Daoy (cell line): ENCODE data around the gene TLR5. TPM values are rescaled to one million over a fixed set of nuclear protein-coding genes. Genes with fewer than 3 reads are reported as not detected.
A peak's percentile ranks its signal among the peaks of the same experiment; 100 is the strongest.

ENCODE experiments used
- DNase-seq: peaks from one replicate; pipeline ENCODE4 v3.0.0-alpha.2; 2015; ENCODE audit warnings: low read depth
- total RNA-seq: library from RNA; depleted of rRNA; stranded (reverse); fragments of >200 nt; shearing (Covaris generic); gene quantifications from 2 replicates; pipeline ENCODE4 v1.2.3, GENCODE V29; 2014

The TLR5 gene
- total RNA-seq, 1 experiment from 2014 or later = 1.1 TPM

DNA sequence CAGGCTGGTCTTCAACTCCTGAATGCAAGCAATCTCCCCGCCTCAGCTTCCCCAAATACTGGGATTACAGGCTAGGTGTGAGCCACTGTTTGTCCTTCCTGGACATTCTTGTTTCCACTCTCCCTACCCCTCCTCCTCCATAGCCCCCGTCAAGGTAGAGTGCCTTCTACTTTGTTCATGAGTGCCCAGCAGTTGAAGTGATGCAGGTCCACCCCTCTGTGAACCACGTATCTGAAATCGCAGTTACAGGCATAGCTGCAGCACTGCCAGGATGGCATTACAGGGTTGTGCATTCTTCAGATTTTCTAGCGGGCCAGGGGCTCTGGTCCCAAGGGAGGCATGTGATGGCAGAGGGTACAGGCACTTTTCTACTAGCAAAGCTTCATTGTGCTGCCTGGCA is 7.4 kb upstream of the TLR5 start:
- no peak for DNase-seq

DNA sequence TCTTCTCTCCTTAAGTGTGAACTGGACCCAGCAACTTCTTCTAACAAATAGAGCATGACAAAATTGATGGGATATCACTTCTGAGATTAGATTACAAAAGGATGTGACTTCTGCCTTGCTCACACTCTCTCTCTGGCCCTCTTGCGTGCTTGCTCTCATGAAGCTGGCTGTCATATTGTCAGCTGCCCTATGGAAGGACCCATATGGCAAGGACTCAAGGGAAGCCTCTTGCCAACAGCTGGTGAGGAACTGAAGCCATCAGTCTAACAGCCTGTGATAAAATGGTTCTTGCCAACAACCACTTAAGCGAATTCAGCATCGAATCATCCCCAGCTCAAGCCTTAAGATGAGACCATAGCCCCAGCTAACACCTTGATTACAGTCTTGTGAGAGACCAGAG is 4.8 kb upstream of the TLR5 start:
- DNase-seq = no peak

DNA sequence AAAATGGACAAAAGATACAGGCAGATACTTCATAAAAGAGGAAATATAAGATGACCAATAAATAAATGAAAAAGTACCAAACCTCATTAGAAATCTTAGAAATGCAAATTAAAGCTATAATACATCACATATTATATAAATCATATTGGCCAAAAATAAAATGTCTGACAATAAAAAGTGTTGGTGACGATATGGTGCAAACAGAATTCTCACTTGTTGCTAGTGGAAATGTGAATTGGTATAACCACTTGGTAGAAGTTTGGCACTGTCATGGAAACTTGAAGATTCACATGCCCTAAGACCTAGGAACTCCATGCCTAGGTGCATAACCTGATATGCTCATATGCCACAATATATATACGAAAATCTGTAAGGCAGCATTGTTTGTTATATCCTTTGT is 4.4 kb upstream of the TLR5 start:
- no peak for DNase-seq

DNA sequence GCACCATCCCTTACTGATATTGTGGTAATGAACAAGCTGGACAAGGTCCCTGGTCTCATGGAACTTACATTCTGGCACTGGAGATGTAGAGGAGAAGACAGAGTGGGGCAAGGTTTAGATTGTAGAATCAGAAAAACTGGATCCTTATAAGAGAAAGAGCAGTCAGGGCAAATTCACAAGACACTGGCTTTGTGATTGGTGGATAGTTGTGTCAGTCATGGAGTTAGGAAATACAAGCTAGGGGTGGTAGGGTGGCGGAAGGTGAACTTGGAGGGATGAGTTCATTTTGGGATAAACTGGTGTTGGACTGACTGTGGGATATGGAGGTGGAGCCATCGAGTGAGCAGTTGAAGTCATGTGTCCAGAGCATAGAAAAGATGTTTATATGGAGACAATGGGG is 3.7 kb upstream of the TLR5 start:
- no peak for DNase-seq

DNA sequence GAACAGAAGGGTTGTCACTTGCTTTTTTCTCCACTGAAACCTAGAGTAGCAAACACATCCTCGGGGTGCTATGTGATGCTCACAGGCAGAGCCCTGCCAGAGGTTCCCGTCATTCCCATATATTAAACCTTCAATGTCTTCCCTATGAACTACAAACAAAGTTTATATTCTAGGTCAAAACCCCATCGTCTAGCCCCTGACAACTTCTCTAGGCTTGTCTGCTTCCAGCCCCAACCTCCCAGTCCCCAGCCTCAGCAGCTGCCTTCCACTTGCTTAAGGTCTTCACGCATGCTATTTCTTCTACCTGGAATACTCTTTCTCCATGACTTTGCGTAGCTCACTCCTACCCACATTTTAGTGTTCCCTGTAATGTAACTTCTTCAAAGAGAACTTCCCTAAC is 1.9 kb upstream of the TLR5 start:
- no peak for DNase-seq

DNA sequence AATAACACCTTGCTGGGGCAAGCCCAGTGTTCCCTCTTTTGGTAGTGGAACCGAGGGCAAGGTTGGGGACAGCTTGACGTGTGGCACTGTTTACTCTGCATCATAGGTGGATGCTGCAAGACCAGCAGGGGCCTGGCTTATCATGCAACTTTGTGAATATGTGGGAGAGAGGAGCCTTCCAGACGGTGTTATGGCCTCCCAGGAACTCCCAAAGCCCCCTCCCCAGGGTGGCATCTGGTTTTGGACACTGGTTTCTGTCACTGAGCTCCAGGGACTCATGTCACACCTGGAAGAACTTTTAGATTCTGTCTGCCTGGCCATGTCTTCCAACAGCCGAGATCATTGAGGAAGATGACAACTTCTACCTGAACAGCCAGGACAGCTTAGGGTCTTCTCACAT is 1.4 kb upstream of the TLR5 start:
- DNase-seq = no peak

DNA sequence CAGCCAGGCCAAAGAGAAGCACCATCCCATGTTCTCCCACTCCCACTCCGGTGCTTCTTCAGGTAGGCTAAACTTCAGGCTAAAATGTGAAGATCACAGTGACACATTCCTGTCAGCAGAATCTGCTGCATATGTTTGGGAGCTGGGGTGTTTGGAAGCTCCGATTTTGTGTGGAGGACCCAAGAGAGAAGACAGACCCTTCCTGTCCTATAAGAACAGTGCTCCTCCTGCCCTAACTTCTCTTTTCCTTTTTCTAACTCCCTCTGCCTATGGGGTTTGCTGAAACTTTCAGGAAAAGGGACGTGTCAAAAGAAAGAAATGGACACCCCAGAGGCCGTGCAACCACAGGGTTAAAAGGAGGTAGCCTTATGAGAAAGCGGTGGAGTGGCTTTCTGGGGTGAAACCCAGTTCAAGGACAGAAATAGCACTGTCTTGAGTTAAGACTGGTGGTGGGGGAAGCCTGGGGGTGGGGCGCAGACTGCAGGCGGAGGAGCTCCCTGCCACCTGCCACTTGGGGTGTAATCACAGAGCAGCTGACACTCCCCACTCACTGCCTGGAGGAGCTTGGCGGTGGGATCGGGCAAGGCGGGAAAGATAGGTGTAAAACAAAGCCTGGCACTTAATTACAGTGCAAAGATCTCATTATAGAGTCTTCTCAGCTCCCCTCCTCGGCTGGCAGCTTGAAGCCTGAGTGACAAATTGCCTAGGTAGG is 645 bp upstream of the TLR5 start:
- no peak for DNase-seq

DNA sequence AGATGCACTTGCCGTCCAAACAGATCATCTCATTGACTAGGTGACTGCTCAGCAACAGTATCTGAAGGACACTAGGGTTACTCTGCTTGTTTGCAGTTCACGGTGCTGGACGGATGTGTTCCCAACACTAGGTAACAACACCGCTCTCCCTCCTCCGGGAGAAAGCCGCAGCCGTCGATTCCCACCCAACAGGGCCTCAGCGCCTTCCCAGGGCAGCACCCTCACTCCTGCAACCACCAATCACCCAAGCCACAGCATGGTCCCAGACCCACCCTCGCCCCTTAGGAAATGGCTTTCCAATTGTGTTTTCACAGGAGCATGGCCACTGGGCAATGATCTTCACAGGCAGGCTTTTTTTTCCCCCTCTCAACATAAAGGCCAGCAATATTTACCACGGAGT is 779 bp downstream of the TLR5 start:
- no peak for DNase-seq

DNA sequence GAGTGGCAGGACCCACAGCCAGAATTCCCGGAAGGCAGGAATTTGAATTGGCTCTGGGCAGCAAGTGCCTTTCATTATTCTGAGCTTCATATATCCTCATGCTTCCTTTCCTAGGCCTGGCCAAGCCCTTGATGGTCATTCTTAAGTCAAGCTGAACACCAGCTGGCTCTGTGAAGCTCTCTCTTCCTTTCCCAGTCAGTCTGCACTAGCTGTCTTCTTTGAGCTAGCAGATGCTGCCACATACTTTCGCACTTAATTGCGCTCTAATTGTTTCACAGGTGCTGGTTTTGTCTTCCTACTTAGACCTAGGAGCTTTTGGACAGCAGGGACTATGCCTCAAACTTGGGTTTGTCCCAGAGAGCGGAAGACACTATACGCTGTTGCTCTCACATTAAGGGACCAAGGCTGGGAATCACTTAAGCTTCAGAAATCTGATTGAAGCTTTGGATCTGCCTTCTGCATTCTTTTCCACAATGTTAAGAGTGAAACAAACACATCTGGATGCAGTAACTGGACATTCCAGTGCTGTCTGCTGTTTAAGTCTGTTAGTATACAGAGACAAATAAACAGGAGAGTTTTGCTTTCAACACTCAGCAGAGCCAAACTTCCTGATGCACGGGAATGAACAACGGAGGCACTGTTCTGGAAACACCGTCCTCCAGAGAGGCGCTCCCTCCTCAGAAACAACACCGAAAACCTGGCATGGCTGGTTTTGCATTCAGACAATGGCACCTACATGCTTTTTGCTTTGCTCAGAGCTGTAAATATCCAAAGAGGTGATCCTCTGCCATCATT is 2.2 kb downstream of the TLR5 start:
- DNase-seq = no peak

DNA sequence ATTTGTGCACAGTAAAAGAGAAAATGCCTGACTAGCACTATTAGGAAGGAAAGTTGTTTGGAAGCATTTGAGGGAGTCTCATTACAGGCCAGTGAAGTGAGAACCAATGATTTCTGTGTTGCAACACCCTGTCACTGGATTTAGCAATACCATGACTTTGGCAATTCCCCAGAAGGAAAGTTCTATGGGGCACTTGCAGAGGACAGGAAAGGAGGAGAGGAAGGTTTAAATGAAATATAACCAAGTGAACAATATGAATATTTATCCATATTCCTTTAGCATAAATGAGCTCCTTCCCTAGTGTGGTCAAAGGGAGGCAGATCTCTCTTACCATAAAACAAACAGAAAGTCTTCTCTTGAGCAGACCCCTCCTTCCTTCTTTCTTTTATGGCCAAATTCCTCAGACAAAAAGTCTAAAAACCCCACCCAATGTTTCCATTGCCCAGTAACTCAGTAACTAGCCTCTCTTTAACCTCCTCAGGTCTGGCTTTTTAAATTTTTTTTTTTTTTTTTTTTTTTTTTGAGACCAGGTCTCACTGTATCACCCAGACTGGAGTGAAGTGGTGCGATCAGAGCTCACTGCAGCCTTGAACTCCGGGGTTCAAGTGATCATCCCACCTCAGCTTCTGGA is 5.5 kb downstream of the TLR5 start:
- no peak for DNase-seq

DNA sequence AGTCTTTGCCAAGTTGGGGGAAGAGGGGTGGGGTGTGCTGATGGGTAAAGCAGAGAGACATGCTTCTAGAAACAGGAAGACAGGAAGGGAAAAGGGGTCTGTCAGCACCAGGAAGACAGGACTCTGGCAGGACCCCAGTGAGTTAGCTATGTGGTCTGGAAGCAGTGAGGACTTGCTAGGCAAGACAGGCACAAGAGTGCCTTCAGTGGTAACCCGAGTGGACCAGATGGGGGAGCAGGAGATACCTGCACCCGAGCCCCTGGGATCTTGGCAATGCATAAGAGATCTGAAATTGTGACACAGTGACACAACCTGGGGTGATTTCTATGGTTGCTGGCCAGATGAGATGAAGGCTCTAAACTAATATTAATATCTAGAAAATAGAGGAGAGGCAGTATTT is 7.0 kb downstream of the TLR5 start:
- DNase-seq = no peak

DNA sequence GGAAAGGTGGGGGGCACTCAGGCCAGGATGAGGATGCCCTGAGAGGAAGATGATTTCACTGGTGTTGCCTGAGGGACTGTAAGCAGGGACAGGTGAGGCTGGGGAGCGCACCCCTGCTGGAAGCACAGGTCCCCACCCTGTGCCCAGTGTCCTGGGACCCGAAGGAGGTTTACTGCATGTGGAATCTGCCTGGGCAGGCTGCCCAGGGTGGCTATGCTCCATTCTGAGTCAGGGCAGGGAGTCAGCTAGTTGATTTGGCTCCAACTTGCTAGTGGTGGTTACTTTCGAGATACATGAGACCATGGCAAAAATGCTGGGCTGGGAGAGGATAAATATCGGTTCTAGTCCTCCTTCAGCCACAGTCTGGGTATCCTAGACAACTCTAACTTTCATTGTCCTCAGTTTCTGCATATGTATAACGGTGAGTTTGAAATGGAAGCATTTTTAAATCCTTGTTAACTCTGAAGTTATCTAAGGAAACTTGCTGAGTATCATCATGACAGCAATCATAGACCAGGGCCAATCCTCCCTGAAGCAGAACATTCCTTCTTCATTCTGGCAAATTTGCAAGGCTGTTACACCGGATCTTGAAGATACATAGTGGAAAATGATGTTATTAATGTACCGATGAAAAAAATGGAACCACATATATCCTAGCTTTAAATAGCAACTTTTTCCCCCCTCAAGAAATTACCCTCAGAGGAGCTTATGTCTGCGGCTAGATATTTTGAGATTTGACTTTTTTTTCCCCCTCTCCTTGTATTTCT is 7.7 kb downstream of the TLR5 start:
- DNase-seq = peak; percentile 89

DNA sequence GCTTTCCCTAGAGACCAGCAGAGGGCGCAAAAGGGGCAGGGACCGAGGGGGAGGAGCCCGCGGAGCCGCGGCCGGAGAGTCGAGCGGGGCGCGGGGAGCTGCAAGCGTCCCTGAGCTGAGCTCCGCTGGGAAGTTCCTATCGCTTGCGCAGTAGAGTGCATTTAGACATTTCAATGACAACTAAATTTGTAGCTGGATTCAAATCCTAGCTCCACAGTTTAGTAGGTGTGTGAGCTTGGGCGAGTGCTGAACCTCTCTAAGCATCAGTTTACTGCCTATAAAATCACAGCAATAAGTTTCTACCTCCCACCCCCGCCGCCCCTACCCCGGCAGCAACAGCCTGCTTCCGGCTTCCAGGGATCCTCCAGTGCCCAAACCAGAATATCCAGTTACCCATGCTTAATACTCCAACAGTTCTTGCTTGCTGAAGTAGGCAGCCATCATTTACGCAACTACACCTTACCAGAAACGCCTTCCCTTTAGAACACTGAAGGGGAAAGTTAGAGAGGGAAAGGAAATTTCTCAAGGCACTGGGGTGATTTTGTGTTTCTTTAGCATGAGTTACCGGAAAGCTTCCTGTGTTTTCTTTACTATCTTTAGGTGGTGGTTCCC is 9.1 kb downstream of the TLR5 start:
- DNase-seq = peak; percentile 92

DNA sequence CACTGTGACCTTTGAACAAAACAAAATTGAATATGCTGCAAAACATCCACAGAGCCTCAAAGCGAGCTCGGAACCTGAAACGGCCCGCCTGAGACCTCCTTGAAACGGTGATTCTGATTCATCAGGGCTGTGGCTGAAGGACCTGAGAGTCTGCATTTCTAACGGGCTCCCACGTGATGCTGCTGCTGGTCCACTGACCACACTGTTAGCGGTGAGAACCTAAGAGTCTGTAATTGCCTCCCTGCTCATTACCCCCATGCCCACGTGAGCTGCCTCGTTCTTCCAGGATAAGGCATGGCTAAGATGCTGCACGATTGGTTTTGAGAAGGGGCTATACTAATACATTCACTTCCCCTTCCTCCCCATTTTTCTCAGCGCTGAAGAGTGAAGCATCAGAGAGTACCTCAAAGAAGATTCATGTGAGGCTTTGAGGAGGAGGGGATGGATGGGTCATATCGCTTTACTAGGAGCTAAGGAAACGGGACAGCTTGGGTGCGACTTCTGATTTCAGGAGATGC is 9.7 kb downstream of the TLR5 start:
- DNase-seq = no peak

DNA sequence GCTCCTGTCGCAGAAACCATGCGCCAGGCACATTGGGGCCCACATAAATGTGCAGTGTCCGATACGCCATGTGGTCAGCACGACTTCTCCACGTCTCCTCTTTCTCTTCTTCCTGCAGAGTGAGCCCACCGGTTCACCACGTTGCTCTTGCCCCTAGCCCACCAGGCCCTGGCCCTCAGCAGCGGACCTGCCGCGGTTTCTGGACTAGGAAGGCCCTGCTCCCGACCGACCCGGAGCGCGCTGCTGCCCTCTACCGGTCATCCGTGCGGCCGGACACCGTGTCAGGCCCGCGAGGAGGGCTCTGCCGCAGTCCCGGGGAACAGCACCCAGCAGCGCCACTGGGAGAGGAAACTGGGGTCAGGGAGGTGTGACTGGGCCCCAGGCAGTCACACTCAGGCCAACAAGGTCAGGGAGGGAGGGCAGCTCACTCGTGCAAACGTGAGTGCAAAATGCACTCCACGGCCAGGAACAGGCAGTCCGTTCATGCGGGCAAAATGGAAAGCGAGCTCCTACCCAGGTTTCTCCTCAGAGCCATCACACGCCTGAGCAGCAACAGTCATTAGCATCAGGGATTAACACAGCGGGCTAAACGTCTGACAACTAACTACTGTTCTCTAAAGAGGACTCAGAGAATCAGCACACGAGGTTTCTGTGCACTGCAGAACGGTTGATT is 13.7 kb downstream of the TLR5 start:
- peak; percentile 70 for DNase-seq

DNA sequence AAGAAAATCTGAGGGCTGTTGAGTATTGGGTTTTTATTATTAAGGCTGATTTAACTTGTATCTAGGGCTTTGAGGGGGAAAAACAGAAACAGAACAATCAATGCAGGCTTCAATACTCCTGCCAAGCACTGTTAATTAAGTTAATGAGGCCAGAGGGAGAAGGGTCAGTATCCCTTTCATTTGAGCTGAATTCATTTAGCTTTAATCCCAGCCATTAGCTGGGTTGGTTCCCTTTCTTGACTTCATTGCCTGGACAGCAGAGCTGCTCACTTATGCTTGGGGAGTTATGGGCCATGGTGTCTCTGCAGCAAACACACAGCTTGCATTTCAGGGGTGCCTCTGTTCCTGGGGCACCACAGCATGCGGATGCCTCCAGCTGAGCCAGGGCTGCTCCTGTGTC is 16.3 kb downstream of the TLR5 start:
- no peak for DNase-seq

DNA sequence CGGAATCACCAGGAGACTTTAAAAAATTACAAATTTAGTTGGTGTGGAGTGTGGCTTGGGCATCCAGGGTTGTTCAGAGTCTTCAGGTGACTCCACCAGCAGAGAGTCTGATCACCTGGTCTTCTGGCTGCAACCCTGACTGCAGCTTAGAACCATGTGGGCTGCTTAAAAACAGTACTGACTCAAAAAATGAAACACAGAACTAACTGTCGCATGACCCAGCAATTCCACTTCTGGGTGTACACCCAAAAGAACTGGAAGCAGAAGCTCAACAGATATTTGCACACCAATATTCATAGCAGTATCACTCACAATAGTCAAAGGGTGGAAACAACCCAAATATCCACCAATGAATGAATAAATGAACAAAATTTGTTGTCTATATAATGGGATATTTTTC is 17.3 kb downstream of the TLR5 start:
- DNase-seq = no peak

DNA sequence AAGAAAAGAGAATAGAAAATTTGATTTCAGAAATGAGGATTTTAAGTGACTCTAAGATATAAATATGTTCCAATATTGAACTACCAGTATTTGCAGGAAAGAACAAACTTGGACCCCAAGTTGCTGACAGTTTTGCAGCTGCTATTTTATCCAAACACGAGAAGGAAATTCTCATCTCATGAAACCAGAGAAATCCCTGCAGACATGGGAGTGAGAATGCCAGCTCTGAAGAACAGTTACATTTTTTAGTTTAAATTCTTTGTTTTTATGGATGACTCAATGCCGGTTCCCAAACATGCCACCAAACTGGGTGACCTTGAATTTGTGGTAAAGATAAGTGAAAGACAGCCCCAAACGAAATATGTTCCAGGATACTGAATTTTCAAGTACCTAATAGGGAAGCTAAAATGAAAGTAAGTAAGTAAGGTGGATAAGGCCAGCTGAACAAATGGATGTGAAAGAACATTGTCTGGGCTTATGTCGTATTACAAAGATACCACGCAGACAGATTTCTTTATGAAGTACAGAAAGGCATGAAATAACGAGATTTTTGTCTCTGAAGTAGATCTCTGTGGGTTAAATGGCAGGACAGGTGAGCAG is 19.9 kb downstream of the TLR5 start:
- DNase-seq = no peak

DNA sequence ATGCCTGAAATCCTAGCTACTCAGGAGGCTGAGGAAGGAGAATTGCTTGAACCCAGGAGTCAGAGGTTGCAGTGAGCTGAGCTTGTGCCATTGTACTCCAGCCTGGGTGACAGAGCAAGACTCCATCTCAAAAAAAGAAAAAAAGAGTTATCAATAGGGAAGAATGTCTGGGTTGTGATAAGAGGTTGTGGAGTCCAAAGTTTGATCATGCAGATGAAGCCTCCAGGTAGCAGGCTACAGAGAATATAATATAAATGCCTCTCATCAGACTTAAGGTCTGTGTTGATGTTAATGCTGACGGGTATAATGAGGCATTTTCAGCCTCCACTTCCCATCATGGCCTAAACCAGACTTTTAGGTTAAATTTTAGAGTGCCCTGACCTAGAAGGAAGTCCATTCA is 24.6 kb downstream of the TLR5 start:
- no peak for DNase-seq

DNA sequence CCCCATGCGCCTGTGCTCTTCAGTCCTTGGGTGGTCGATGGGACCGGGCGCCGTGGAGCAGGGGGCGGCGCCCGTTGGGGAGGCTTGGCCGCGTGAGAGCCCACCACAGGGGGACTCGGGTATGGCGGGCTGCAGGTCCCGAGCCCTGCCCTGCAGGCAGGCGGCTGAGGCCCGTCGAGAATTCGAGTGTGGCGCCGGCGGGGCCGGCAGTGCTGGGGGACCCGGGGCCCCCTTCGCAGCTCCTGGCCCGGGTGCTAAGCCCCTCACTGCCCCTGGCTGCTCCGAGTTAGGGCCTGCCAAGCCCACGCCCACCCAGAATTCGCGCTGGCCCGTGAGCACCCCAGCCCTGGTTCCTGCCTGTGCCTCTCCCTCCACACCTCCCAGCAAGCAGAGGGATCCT is 26.1 kb downstream of the TLR5 start:
- DNase-seq = no peak

DNA sequence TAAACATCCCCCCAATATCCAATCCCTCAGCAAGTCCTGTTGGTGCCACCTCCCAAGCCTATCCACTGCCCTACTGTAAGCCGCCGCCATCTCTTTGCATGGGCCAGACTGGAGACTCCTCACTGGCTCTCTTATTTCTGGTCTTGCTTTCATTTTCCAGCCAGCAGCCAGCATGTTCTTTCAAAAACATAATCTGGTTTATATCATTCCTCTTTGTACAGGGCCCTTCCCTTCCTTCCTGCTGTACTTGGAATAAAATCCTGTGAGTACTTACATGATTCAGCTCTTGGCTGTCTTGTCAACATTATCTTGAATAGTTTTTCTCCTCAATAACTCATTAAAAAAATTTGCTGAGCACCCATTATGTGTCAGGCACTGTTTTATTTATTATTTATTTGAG is 28.2 kb downstream of the TLR5 start:
- no peak for DNase-seq
